Thymus (tissue), 11 donors: Measurements from ENCODE around the gene SP1. TPM values are rescaled to one million over a fixed set of nuclear protein-coding genes. Genes with fewer than 3 reads are reported as not detected.
"Not testable (repeated sequence)": the region's sequence is repeated elsewhere in the genome, so short reads cannot be mapped to it uniquely, and the experiment has no call there.

Source experiments
- DNase-seq, 9 donors: peaks; one replicate each; pipeline ENCODE4 v3.0.0-alpha.2; 2013; ENCODE audit warnings: low spot score in 9 of 9, low read depth in 6 of 9, missing footprints in 1 of 9
- H3K27ac ChIP-seq, 2 donors: one replicate each; pipeline ENCODE4 v1.5.1; 2013; ENCODE audit warnings: control low read depth in 1 of 2, low read depth in 1 of 2, low read length in 1 of 2, mild to moderate bottlenecking in 1 of 2, moderate library complexity in 1 of 2
- H3K27me3 ChIP-seq, 2 donors: one replicate each; pipeline ENCODE4 v1.5.1; 2013; ENCODE audit warnings: low read length in 1 of 2; ENCODE audit not compliant: control insufficient read depth in 2 of 2, insufficient read depth in 1 of 2
- H3K36me3 ChIP-seq, 2 donors: one replicate each; pipeline ENCODE4 v1.5.1; 2013; ENCODE audit warnings: low read length in 1 of 2, mild to moderate bottlenecking in 1 of 2, moderate library complexity in 1 of 2; ENCODE audit not compliant: control insufficient read depth in 2 of 2, insufficient read depth in 2 of 2
- H3K4me1 ChIP-seq, 2 donors: one replicate each; pipeline ENCODE4 v1.5.1; 2013; ENCODE audit warnings: low read length in 2 of 2; ENCODE audit not compliant: control insufficient read depth in 2 of 2, insufficient read depth in 2 of 2
- H3K4me3 ChIP-seq, 2 donors: one replicate each; pipeline ENCODE4 v1.5.1; 2013; ENCODE audit warnings: low read length in 2 of 2, control low read depth in 1 of 2, mild to moderate bottlenecking in 1 of 2
- H3K9me3 ChIP-seq, 2 donors: one replicate each; pipeline ENCODE4 v1.5.1; 2013; ENCODE audit warnings: low read length in 1 of 2, mild to moderate bottlenecking in 1 of 2; ENCODE audit not compliant: control insufficient read depth in 2 of 2, insufficient read depth in 1 of 2
- WGBS: extraction: QIAGEN DNeasy Blood & Tissue Kit; methylation state at CpG from one replicate; pipeline ENCODE4 v1.1.7; 2013; 5-methylcytosine and 5-hydroxymethylcytosine counted together
- polyA plus RNA-seq: library from polyadenylated mRNA; stranded (reverse); fragments of 200-250 nt; gene quantifications from one replicate; pipeline ENCODE4 v1.2.3, GENCODE V29; 2013
- total RNA-seq: library from RNA; stranded (reverse); fragments of 120-200 nt; gene quantifications from one replicate; pipeline ENCODE4 v1.2.4, GENCODE V29; 2013
- donor health status: healthy.

Gene SP1
- total and polyA plus RNA-seq, 2 donors = 17.6 to 37.4 TPM

- Histone ChIP-seq H3K4me3 (no peak overlapping the region), H3K27ac (no peak overlapping the region), H3K36me3 (no peaks in the 10 kb centered on the region), H3K27me3 (peaks cover 0 to 13% of the 10 kb centered on the region in 2 donors), H3K9me3 (no peaks in the 10 kb centered on the region), H3K4me1 (peaks cover 5 to 22% of the 10 kb centered on the region in 2 donors)
- 95% methylated on average over 4 of the region's 4 CpGs for WGBS
- no peak for DNase-seq
These were observed 32.1 kb upstream of the SP1 start for GRCh38 chr12:53347905-53348304.

GRCh38 chr12:53352331-53353256 is 27.4 kb upstream of the SP1 start:
- Histone ChIP-seq H3K27me3 (no peaks in the 10 kb centered on the region), H3K4me3 (no peak overlapping the region), H3K36me3 (no peaks in the 10 kb centered on the region), H3K4me1 (no peaks in the 10 kb centered on the region), H3K9me3 (no peaks in the 10 kb centered on the region), H3K27ac (no peak overlapping the region)
- peak; percentile 61 to 96 (median 92) for DNase-seq
- 70% methylated on average over 21 of the region's 21 CpGs for WGBS

- Histone ChIP-seq H3K36me3 (no peaks in the 10 kb centered on the region), H3K27me3 (no peaks in the 10 kb centered on the region), H3K4me3 (no peak overlapping the region), H3K9me3 (no peaks in the 10 kb centered on the region), H3K27ac (no peak overlapping the region), H3K4me1 (no peaks in the 10 kb centered on the region)
- no peak for DNase-seq
- WGBS = 97% methylated on average over 5 of the region's 5 CpGs
These were observed 26.7 kb upstream of the SP1 start for GRCh38 chr12:53353257-53353655.

- no peak for DNase-seq
- H3K27ac ChIP-seq = no peak overlapping the region
- H3K36me3 ChIP-seq = no peaks in the 10 kb centered on the region
- 95% methylated on average over 3 of the region's 3 CpGs for WGBS
- no peaks in the 10 kb centered on the region for H3K9me3 ChIP-seq
- H3K4me1 ChIP-seq = no peaks in the 10 kb centered on the region
- no peaks in the 10 kb centered on the region for H3K27me3 ChIP-seq
- no peak overlapping the region for H3K4me3 ChIP-seq
These were observed 24.9 kb upstream of the SP1 start for GRCh38 chr12:53355121-53355520.

GRCh38 chr12:53358836-53359419 is 21.0 kb upstream of the SP1 start:
- WGBS = 95% methylated on average over 5 of the region's 5 CpGs
- H3K4me1 ChIP-seq = no peaks in the 10 kb centered on the region
- H3K4me3 ChIP-seq = no peak overlapping the region
- DNase-seq = no peak
- H3K27ac ChIP-seq = no peak overlapping the region
- H3K9me3 ChIP-seq = no peaks in the 10 kb centered on the region
- no peaks in the 10 kb centered on the region for H3K36me3 ChIP-seq
- no peaks in the 10 kb centered on the region for H3K27me3 ChIP-seq

- not testable (repeated sequence) for DNase-seq, H3K27ac ChIP-seq, H3K9me3 ChIP-seq, H3K4me3 ChIP-seq, H3K36me3 ChIP-seq, H3K27me3 ChIP-seq, H3K4me1 ChIP-seq
- 96% methylated on average over 10 of the region's 10 CpGs for WGBS
These were observed 18.3 kb upstream of the SP1 start for GRCh38 chr12:53361638-53362037.

- Histone ChIP-seq H3K27me3 (no peaks in the 10 kb centered on the region), H3K4me1 (peaks cover 3 to 6% of the 10 kb centered on the region in 2 donors), H3K9me3 (no peaks in the 10 kb centered on the region), H3K4me3 (no peak overlapping the region), H3K36me3 (no peaks in the 10 kb centered on the region), H3K27ac (no peak overlapping the region)
- DNase-seq = no peak
- 85% methylated on average over 4 of the region's 4 CpGs for WGBS
These were observed 14.6 kb upstream of the SP1 start for GRCh38 chr12:53365245-53365904.

- H3K4me3 ChIP-seq, H3K9me3 ChIP-seq, H3K36me3 ChIP-seq, H3K27me3 ChIP-seq, DNase-seq: not testable (repeated sequence)
- H3K4me1 ChIP-seq = peaks cover 11 to 34% of the 10 kb centered on the region in 2 donors
- peak overlapping the region; percentile 69 to 76 for H3K27ac ChIP-seq
- WGBS = 96% methylated on average over 6 of the region's 6 CpGs
These were observed 6.3 kb upstream of the SP1 start for GRCh38 chr12:53373554-53374133.

GRCh38 chr12:53374277-53374676 is 5.7 kb upstream of the SP1 start:
- H3K9me3 ChIP-seq, H3K27me3 ChIP-seq, H3K27ac ChIP-seq, H3K4me3 ChIP-seq, H3K36me3 ChIP-seq, DNase-seq: not testable (repeated sequence)
- H3K4me1 ChIP-seq = peaks cover 16 to 38% of the 10 kb centered on the region in 2 donors
- WGBS = 93% methylated on average over 14 of the region's 14 CpGs
